GM19452 (cell line): Measurements from ENCODE around the gene LRRTM4.
"Not testable (repeated sequence)": the region's sequence is repeated elsewhere in the genome, so short reads cannot be mapped to it uniquely, and the experiment has no call there.

Experiments used
- ATAC-seq: cut with Tn5 transposase; IDR thresholded peaks from one replicate; pipeline ENCODE4 v1.9.1; 2021; ENCODE audit not compliant: unreplicated experiment

Gene LRRTM4

DNA sequence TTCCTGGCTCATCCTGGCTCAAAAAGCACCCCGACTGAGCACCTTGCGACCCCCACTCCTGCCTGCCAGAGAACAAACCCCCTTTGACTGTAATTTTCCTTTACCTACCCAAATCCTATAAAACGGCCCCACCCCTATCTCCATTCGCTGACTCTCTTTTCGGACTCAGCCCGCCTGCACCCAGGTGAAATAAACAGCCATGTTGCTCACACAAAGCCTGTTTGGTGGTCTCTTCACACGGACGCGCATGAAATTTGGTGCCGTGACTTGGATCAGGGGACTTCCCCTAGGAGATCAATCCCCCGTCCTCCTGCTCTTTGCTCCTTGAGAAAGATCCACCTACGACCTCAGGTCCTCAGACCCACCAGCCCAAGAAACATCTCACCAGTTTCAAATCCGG, 433.8 kb downstream of the LRRTM4 start:
- not testable (repeated sequence) for ATAC-seq

DNA sequence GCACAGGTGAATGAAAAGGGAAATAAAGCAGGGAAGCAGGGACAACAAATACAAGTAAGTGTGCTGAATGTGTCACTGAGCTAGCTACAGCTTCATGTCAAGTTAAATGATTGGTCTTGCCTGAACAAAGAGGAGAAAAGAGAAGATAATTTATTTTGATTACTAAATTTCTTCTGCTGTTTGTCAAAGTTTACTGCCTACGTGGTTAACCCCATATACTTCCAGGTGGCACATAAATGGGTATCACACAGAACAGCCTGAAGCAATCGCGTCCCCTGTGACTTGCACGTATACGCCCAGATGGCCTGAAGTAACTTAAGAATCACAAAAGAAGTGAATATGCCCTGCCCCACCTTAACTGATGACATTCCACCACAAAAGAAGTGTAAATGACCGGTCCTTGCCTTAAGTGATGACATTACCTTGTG, 434.2 kb downstream of the LRRTM4 start:
- no peak for ATAC-seq

DNA sequence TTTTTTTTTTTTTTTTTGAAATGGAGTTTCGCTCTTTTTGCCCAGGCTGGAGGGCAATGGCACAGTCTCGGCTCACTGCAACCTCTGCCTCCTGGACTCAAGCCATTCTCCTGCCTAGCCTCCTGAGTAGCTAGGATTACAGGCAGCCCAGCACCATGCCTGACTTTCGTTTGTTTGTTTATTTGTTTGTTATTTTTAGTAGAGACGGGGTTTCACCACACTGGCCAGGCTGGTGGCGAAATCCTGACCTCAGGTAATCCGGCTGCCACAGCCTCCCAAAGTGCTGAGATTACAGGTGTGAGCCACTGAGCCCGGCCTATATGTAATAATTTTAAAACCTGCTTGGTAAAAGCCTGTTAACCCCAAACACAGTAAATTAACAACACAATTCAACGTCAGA, 435.7 kb downstream of the LRRTM4 start:
- no peak for ATAC-seq

DNA sequence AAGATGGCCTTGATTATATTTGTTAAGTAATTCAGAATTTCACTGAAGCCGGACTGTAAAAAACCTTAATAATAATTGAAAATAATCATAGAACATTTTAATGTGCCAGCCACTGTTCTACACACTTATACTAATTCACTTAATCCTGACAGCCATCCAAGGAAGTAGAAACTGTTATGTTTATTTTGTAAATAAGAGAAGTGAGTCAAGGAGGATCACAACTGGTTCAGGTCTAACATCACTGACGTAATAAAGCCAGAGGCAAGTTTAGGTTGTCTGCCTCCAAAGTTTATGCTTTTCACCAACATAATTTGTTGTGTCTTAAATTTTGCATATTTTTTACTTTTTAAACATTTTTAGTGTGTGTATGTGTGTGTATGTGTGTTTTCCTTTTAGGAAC, 436.1 kb downstream of the LRRTM4 start:
- ATAC-seq, result no peak

DNA sequence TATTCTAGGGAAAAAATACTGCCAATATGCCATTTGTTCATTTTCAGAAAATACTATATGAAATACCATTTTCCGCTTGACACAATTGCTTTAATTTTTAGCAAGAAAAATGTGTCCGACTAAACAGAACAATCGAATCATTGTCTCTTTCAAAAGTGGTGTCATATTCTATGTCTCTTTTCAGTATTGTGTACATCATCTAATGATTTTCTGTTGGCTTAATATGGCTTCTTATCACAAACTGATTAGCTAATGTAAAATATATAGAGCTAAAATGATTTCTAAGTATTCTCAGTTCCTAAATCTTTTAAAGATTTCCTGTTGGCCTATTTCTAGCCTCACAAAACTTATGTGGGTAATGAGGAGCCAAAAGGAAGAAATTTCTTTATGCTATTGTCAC, 436.6 kb downstream of the LRRTM4 start:
- ATAC-seq, result no peak

DNA sequence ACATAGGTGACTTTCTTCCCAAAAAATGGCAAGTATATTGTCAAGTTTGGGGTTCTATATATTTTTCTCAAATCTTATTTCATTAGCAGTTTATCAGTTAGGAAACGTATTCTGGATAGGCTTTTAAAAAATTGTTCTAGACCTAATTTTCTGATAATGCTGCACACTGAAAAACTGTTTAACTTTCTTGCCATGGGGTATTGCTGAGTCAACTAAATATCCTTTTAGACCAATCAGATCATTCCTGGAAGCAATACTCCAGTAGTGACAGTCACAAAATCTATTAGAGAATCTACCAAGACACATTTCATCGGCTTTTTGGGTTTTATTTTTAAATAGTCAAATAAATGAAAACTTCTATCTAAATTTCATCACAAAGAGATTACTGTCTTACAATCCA, 440.6 kb downstream of the LRRTM4 start:
- ATAC-seq, result no peak

DNA sequence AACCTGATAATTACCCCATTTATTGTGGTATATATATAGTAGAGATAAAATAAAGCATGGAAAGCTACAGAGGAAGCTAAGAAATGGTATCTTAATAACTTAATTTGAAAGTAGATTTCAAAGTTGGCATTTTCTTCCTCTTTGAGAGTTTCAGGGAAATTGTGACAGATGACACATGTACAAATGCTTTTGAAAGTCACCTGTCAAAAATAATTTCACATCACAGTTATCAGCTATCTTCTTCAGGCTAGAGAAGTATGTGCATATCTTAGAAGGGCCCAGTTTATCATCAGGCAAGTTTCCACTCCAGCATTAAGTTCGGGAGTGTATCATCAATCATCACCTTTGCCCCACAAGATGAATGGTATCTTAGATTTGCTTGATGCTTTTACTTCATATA, 457.9 kb downstream of the LRRTM4 start:
- ATAC-seq, result no peak

DNA sequence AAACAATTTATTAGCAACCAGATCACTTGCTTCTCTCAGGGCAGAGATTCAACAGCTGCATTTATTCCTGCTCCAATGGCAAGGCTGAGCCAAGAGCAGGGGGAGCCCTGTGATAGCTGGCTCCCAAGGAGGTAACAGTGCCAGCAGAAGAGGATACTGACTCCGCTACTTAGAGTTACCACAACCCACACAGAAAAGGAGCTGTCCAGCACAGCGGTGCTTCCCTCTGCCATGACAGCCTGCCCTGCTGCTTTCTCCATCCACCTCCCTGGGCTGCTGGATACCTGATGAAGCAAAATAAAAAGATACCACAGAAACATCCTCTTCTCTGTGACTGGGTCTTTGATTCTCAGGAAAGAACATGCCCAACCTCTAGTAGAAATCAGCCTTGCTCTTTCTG, 467.2 kb downstream of the LRRTM4 start:
- ATAC-seq, result no peak

DNA sequence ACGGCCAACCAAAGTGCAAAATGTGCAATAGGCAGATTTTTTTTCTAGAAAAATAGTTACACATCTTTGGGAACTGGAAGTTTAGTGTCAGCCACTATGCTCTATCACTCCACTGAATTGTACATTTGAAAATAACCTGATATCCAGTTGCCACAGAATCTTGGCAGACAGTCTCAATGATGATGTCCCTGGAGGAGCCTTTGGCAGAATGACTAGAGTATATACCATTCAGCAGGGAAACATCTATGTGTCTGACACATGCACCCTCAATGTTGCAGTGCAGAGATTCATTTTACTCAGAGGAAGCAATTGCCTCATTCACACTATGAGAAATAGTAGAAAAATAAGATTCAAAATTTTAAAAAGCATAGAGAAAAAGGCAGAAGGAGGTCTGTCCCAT, 475.8 kb downstream of the LRRTM4 start:
- ATAC-seq, result no peak

DNA sequence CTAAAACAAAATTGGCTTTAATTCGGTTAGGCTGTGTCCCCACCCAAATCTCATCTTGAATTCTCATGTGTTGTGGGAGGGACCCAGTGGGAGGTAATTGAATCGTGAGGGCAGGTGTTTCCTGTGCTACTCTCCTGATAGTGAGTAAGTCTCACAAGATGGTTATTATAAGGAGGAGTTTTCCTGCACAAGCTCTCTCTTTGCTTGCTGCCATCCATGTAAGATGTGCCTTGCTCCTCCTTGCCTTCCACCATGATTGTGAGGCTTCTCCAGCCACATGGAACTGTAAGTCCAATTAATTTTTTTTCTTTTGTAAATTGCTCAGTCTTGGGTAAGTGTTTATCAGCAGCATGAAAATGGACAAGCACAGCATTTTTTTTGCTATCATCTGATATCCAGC, 476.7 kb downstream of the LRRTM4 start:
- not testable (repeated sequence) for ATAC-seq

DNA sequence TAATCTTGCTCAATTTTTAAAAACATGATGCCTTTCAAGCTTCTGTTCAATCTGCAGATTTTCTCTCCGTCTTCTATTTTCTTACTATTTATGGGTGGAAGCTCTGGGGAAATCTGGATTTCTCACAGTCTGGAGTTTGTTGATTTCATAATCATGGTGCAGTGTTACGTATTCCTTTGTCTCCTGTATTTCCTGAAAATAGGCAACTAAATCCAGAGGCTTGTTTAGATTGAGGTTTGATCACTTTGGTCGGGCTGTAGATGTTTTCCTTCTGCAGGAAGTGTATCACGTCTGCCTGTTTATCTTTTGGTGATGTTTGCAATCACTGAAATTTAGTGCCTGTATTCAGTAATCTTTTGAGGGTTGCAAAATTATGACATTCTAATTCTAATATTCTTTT, 487.7 kb downstream of the LRRTM4 start:
- no peak for ATAC-seq

DNA sequence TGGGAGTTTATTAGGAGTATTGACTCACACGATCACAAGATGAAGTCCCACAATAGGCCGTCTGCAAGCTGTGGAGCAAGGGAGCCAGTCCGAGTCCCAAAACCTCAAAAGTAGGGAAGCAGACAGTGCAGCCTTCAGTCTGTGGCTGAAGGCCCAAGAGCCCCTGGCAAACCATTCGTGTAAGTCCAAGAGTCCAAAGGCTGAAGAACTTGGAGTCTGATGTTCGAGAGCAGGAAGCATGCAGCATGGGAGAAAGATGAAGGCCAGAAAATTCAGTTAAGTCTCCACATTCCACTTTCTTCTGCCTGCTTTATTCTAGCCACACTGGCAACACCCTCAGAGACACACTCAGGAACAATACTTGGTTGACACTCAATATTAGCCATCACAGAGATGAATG, 492.9 kb downstream of the LRRTM4 start:
- not testable (repeated sequence) for ATAC-seq

DNA sequence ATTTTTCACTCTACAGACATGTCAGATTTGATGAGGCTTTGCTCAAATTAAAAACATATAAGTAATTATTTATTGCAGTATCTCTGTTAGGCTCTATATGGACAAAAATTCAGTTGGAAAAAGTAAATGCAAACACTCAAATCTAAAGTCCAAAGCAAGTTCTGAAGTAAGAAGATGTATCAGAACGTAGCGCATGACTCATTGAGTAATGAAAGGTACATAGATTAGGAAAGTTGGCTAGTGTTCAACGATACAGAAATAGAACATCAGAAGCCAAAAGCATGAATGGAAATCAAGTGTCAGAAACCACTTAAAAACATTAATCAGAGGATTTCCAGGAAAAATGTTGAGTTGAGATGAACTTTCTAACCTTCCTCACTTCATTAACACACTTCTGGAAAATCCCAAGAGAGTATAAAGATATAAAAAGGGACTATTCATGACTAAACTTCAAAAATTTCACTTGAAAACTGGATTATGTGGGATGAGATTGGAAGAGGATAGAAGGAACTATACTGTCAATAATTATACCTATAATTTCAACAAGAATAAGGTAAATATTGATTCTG, 494.1 kb downstream of the LRRTM4 start:
- ATAC-seq, result no peak

DNA sequence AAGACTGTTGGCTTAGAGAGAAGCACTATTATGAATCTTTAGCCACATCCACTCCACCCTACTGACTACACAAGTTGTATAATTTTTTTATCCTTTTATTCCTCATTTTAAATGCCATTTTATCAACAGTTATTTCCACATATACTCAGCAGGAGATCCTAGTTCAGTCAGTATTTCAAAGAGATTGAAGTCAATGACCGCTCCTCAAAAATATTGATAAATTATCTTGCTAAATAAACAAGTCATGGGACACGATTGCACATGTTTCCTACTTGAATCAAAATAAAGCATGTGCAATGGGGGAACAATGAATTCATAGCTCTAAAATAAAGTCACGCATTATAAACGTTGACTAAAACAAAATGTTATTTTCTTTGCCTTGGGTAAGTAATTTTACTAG, 496.5 kb downstream of the LRRTM4 start:
- ATAC-seq, result no peak

DNA sequence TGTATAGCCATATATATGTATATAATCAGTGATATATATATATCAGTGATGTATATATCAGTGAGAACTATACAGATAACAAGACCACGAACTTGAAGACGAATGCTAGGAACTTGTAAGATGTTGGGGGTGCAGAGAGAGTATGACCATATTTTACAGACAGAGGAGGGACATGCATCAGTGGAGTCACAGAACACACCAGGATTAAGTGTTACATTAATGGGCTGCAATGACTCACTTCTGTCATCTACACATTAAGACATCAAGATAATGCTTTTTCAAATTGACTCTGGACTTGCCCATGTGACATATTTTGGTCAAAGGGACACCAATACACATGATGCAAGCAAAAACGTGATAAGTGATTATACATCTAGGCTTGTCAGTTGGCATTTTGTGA, 501.0 kb downstream of the LRRTM4 start:
- no peak for ATAC-seq

DNA sequence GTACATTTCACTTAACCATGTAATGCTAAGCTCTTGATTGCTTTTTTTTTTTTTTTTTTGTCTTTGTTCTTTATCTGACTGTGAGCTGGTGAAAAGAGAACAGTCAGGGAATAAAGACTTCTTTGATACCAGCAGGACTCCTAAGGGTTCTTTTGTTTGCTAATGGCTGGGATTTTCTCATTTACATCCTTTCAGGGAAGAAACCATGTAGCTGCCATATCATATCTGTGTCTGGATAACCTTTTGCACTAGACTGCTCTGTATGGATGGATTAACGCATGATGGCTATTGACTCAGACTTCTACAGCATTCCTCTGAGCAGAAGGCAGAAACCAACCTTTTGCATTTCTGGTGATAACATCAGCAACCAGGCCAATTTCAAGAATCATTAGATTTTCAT, 504.0 kb downstream of the LRRTM4 start:
- ATAC-seq, result no peak

DNA sequence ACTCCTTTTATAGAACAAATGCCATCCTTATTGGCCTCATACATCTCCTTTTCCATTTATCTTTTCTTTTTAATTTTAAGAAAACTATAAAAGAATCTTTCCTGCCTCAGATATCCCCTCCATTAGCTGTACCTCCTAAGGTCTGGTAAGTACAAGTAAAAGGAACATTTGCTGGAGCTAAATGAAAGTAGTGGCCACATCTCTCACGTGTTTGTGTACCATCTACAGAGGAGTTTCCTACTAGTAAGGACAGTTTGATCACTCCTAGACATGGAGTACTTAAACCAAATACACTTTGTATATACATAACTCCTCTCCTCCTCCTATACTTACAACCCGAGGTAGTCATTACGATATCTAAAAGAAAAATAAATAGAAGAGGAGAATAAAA, 504.8 kb downstream of the LRRTM4 start:
- ATAC-seq, result no peak

DNA sequence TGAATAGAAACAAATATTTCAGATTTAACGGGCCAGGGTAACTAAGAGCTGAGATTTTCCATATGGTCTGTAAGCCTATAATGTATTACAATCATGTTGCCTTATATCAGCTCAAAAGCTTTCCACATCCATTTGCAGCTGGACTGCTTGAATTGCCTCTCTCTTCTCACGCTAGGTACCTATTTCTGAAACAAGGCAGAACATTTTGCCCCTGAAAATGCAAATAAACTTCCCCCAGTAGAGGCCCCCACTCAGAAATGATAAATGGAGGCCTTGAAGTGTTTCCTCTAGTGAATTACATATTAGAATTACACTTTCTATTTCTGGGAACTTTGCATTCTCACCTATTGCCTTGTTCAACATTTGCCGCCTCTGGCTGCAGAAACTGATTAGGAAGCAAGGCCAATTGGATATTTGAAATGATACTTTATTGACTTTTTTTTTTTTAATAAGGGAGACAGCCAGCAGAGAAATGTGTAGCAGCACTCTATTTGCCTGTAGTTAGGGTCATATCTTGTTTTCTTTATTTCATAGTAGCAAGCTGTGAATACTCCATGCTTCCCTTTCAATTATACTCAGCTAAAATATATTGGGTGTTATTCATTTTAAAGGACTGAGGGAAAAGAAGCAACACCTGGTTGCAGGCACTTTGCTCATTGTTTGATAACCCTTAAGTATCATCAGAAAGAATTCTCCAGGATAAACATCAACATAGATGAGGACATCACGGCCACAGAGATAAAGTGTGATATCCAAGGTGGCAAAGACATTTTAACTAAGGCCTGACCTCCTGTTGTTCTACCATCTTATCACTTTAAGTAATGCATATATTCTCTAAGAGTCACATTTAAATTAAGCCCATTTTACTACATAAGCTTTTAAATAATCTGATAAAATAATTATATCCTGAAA, 505.5 kb downstream of the LRRTM4 start:
- ATAC-seq, result no peak

DNA sequence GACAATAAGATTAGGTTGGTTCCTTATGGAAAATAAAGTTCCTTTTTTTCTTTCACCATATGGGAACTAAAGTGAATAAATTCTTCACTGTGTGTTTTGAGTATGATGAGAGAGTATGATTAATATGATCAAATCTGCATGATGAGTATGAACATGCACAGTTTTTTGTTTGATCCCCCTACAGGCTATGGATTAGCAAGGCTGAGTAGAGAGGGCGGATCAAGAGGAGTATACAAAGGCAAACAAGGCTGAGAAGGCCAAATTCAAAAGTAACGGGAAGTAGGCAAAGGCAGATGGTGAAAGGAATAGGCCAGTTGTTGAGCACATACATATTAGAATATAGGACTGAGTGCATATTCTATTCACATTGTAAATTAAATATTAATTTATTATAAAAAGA, 508.2 kb downstream of the LRRTM4 start:
- no peak for ATAC-seq

DNA sequence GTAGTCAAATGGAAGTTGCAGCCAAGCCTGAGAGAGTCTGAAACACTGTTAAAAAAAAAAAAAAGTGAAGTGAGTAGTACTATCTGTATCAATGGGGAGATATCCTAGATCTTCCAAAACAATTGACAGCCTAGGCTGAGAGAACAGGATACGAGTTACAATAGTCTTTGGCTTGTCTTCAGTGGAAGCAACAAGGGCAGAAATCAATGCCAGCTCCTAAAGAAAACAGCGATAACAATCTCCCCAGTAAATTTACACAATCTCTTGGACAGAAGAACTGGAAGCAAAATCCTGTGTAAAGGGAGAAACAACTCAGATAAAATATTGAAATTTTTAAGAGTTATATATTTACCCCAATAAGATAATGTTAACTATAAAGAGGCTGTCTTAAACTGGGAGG, 508.7 kb downstream of the LRRTM4 start:
- ATAC-seq, result no peak

DNA sequence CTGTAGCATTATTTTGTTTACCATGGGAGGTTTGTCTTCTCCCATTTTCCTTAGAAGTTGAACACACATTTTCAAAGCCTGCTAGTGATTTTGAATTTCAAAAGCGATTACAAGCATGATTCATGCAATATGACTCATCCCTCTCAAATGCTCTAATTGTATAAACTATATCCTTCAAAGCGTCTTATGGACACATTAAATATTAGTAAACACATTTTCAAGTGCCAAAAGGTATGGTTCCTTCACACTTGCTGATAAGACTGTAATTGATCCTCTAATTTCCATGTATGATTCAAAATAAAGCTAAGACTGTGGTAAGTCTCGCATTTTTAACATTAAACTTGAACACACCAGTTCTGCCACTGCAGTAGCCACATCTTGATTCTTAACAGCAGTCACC, 512.9 kb downstream of the LRRTM4 start:
- no peak for ATAC-seq

DNA sequence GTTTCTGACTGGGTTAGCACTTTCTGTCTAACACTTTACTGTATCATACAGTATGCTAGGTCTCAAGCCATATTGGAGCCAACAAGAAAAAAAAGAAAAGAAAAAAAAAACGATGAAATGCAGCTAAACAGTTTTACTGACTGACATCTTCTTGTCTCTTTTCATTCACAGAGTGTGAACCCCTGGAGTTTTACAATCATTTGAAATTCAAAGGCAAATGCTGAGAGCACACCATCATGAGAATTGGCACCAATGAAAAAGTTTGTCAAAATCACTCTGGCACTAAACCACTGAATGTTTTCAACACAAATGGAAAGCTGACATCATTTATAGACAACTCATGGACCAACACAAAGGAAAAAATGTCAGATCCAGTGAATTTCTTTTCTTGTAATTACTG, 513.3 kb downstream of the LRRTM4 start:
- no peak for ATAC-seq

DNA sequence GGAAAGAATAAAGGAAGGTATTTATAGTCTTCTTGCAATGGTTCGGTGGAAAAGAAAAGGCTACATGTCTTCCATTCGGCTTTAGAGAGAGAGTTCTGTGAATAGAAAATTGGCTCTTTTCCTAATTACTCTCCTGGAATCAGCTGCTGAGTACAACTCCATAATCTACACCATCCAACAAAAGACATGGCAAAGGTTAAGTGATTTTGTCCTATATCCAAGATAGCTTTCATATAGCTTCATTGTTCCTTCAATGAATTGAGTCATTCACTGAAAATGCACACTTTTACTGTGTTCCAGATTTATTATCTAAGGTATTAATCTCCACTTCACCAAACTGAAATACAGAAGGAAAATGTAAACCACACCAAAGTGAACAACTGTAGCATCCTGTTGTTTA, 514.5 kb downstream of the LRRTM4 start:
- ATAC-seq, result no peak
